IMR-90 (cell line): Measurements from ENCODE around the gene SRRM4. TPM values are rescaled to one million over a fixed set of nuclear protein-coding genes. Genes with fewer than 3 reads are reported as not detected.

ENCODE experiments used
- ATAC-seq: fragments of 200-7000 bp; cut with Tn5 transposase; 2 replicates; pipeline ENCODE4 v1.9.1; 2020; ENCODE audit warnings: low read depth, mild to moderate bottlenecking, moderate library complexity
- BruUV-seq: library from RNA; stranded (reverse); fragments of 400-500 nt; replicated peaks from 2 replicates; lab custom pipeline; 2021; lab: Mats Ljungman, UMichigan
- CTCF ChIA-PET: fragments of 300-600 bp; formaldehyde crosslinking; extraction: SDS; loops from one replicate; lab custom pipeline; 2021; ENCODE audit warnings: antibody characterized with exemption; lab: Yijun Ruan, JAX
- POLR2A ChIA-PET: fragments of 300-600 bp; sonication (Branson Sonifier 250); formaldehyde crosslinking; loops from one replicate; lab custom pipeline; 2022; ENCODE audit warnings: antibody characterized with exemption; ENCODE audit not compliant: unreplicated experiment; lab: Charles Lee
- DNase-seq: peaks from one replicate; pipeline ENCODE4 v3.0.0; 2013
- H2AFZ ChIP-seq: replicated peaks from 2 replicates; pipeline ENCODE3; 2013; ENCODE audit warnings: low read length, mild to moderate bottlenecking; ENCODE audit not compliant: poor library complexity
- H2AK5ac ChIP-seq: 2 replicates; pipeline ENCODE4 v1.6.1; 2013; ENCODE audit warnings: low read depth, low read length, inconsistent platforms
- H2AK9ac ChIP-seq: replicated peaks from 2 replicates; pipeline ENCODE3; 2013; ENCODE audit warnings: mild to moderate bottlenecking, low read depth, low read length, moderate library complexity; ENCODE audit not compliant: poor library complexity
- H2BK120ac ChIP-seq: 2 replicates; pipeline ENCODE4 v1.6.1; 2013; ENCODE audit warnings: low read depth, low read length, inconsistent platforms
- H2BK15ac ChIP-seq: 3 replicates; pipeline ENCODE4 v1.6.1; 2013; ENCODE audit warnings: low read depth, low read length, inconsistent platforms
- H2BK20ac ChIP-seq: 2 replicates; pipeline ENCODE4 v1.6.1; 2013; ENCODE audit warnings: low read depth, mild to moderate bottlenecking, inconsistent platforms, low read length, moderate library complexity
- H2BK5ac ChIP-seq: 2 replicates; pipeline ENCODE4 v1.6.1; 2013; ENCODE audit warnings: mild to moderate bottlenecking, low read depth, low read length, inconsistent platforms; ENCODE audit not compliant: poor library complexity, severe bottlenecking
- H3K14ac ChIP-seq: replicated peaks from 2 replicates; pipeline ENCODE4 v1.6.1; 2013; ENCODE audit warnings: low read depth, low read length, inconsistent platforms
- H3K18ac ChIP-seq: 2 replicates; pipeline ENCODE4 v1.6.1; 2013; ENCODE audit warnings: low read depth, low read length, control low read depth
- H3K23ac ChIP-seq: 2 replicates; pipeline ENCODE4 v1.6.1; 2013; ENCODE audit warnings: low read depth, low read length, inconsistent platforms
- H3K27ac ChIP-seq: 2 replicates; pipeline ENCODE4 v1.5.1; 2013; ENCODE audit warnings: mild to moderate bottlenecking, control low read depth, low read length; ENCODE audit not compliant: insufficient read depth
- H3K27me3 ChIP-seq: 2 replicates; pipeline ENCODE4 v1.6.1; 2013; ENCODE audit warnings: low read length; ENCODE audit not compliant: control insufficient read depth, insufficient read depth
- H3K36me3 ChIP-seq: 2 replicates; pipeline ENCODE4 v1.6.1; 2013; ENCODE audit warnings: low read length, mixed read lengths; ENCODE audit not compliant: control insufficient read depth, insufficient read depth
- H3K4ac ChIP-seq: 2 replicates; pipeline ENCODE4 v1.6.1; 2013; ENCODE audit warnings: low read depth, low read length, inconsistent platforms
- H3K4me1 ChIP-seq: 2 replicates; pipeline ENCODE4 v1.6.1; 2013; ENCODE audit warnings: low read length, mixed read lengths; ENCODE audit not compliant: control insufficient read depth, insufficient read depth
- H3K4me2 ChIP-seq: 2 replicates; pipeline ENCODE4 v1.6.1; 2013; ENCODE audit warnings: low read depth, mild to moderate bottlenecking, control low read depth, low read length, moderate library complexity
- H3K4me3 ChIP-seq: 2 replicates; pipeline ENCODE4 v1.5.1; 2013; ENCODE audit warnings: low read depth, mild to moderate bottlenecking, control low read depth, low read length, moderate library complexity; ENCODE audit not compliant: insufficient read depth
- H3K56ac ChIP-seq: 2 replicates; pipeline ENCODE4 v1.6.1; 2013; ENCODE audit warnings: low read length, inconsistent platforms; ENCODE audit not compliant: insufficient read depth; ENCODE audit errors: extremely low read depth
- H3K79me1 ChIP-seq, 2 experiments: 2 replicates each; pipeline ENCODE4 v1.6.1; 2013; ENCODE audit warnings: low read length in 2 of 2, inconsistent platforms in 1 of 2, low read depth in 1 of 2
- H3K9ac ChIP-seq: 2 replicates; pipeline ENCODE4 v1.6.1; 2013; ENCODE audit warnings: low read depth, low read length, control low read depth
- H3K9me1 ChIP-seq: 2 replicates; pipeline ENCODE4 v1.6.1; 2013; ENCODE audit warnings: low read length, inconsistent platforms; ENCODE audit not compliant: insufficient read depth
- H3K9me3 ChIP-seq: 2 replicates; pipeline ENCODE4 v1.6.1; 2013; ENCODE audit warnings: low read length; ENCODE audit not compliant: control insufficient read depth, insufficient read depth
- H4K20me1 ChIP-seq: 2 replicates; pipeline ENCODE4 v1.6.1; 2013; ENCODE audit warnings: low read length, inconsistent platforms; ENCODE audit not compliant: insufficient read depth
- H4K5ac ChIP-seq: 2 replicates; pipeline ENCODE4 v1.6.1; 2013; ENCODE audit warnings: mild to moderate bottlenecking, low read depth, low read length, control low read depth
- H4K8ac ChIP-seq, 2 experiments: 2 replicates each; pipeline ENCODE4 v1.6.1; 2013; ENCODE audit warnings: low read depth in 2 of 2, low read length in 2 of 2, control low read depth in 1 of 2, inconsistent platforms in 1 of 2
- H4K91ac ChIP-seq: 2 replicates; pipeline ENCODE4 v1.6.1; 2013; ENCODE audit warnings: low read depth, low read length, inconsistent platforms; ENCODE audit not compliant: insufficient read depth
- BHLHE40 ChIP-seq: fragments of 150-350 bp; IDR thresholded peaks from 2 replicates; pipeline ENCODE4 v1.6.1; 2016; ENCODE audit warnings: mild to moderate bottlenecking, low read depth, low read length
- CTCF ChIP-seq: conservative IDR thresholded peaks from 2 replicates; pipeline ENCODE4 v1.5.1; 2012; ENCODE audit warnings: mild to moderate bottlenecking, low read depth, low read length, improper control_type of control experiment
- ELK1 ChIP-seq: fragments of 150-350 bp; IDR thresholded peaks from 2 replicates; pipeline ENCODE4 v1.6.1; 2016; ENCODE audit warnings: low read depth, mild to moderate bottlenecking, low read length, moderate library complexity, borderline replicate concordance
- FOS ChIP-seq: fragments of 150-350 bp; IDR thresholded peaks from 2 replicates; pipeline ENCODE4 v1.6.1; 2016; ENCODE audit warnings: low read depth, low read length
- MAFK ChIP-seq: IDR thresholded peaks from 2 replicates; pipeline ENCODE4 v1.6.1; 2012; ENCODE audit warnings: low read depth, low read length, improper control_type of control experiment
- MAZ ChIP-seq: IDR thresholded peaks from 2 replicates; pipeline ENCODE4 v1.6.1; 2012; ENCODE audit warnings: low read depth, mild to moderate bottlenecking, low read length, improper control_type of control experiment, moderate library complexity, borderline replicate concordance
- NFE2L2 ChIP-seq: fragments of 150-350 bp; IDR thresholded peaks from 2 replicates; pipeline ENCODE4 v1.6.1; 2016; ENCODE audit warnings: low read depth, mild to moderate bottlenecking, low read length
- RAD21 ChIP-seq: IDR thresholded peaks from 2 replicates; pipeline ENCODE4 v1.6.1; 2012; ENCODE audit warnings: low read length, improper control_type of control experiment
- RCOR1 ChIP-seq: IDR thresholded peaks from 2 replicates; pipeline ENCODE4 v1.6.1; 2012; ENCODE audit warnings: mild to moderate bottlenecking, low read length, improper control_type of control experiment; ENCODE audit not compliant: insufficient replicate concordance
- SMC3 ChIP-seq: fragments of 150-350 bp; IDR thresholded peaks from 2 replicates; pipeline ENCODE4 v1.6.1; 2016; ENCODE audit warnings: low read depth, mild to moderate bottlenecking, antibody characterized with exemption, low read length, moderate library complexity
- USF2 ChIP-seq: fragments of 150-350 bp; IDR thresholded peaks from 2 replicates; pipeline ENCODE4 v1.6.1; 2017; ENCODE audit warnings: mild to moderate bottlenecking, antibody characterized with exemption, low read length, low read depth
- WGBS, 2 experiments: methylation state at CpG; one replicate each; pipeline versions ENCODE4 v1.1.5 to v1.1.7; 2013; ENCODE audit warnings: missing lambda C conversion rate in 2 of 2; ENCODE audit not compliant: insufficient read length in 1 of 2; ENCODE audit errors: extremely low coverage in 2 of 2; 5-methylcytosine and 5-hydroxymethylcytosine counted together
- dilution Hi-C: fragments of 300-500 bp; cut with HindIII; formaldehyde crosslinking; loops from one replicate; pipeline ENCODE4 v1.14.3; 2018; ENCODE audit warnings: low sequenced_read_pairs; ENCODE audit not compliant: unreplicated experiment
- in situ Hi-C: fragments of 300-500 bp; cut with MboI; formaldehyde crosslinking; loops from 3 replicates; pipeline ENCODE4 v1.14.3; 2019; ENCODE audit warnings: low sequenced_read_pairs, inconsistent platforms, mixed read lengths
- intact Hi-C: fragments of 100-400 bp; cut with micrococcal nuclease; formaldehyde crosslinking; loops from 2 replicates; pipeline ENCODE4 v1.10.0; 2022
- polyA plus RNA-seq, 3 experiments: library from polyadenylated mRNA; depleted of rRNA; stranded (reverse); fragments of >200 nt; gene quantifications; 2 replicates each; pipeline ENCODE4 v1.2.3, GENCODE V29; 2012; ENCODE audit warnings: low replicate concordance in 1 of 3
- total RNA-seq: library from RNA; depleted of rRNA; stranded (reverse); fragments of >200 nt; gene quantifications from 2 replicates; pipeline ENCODE4 v1.2.3, GENCODE V29; 2012

SRRM4 gene
- total and polyA plus RNA-seq, 2 of the 4 experiments (the other 2 are of a cell fraction), result not detected

GRCh38 chr12:119202544-119202943, 221.2 kb downstream of the SRRM4 start:
- CTCF ChIA-PET, result no interaction called here
- H2AK9ac ChIP-seq, result no peak overlapping the region
- in situ Hi-C loops (no loop called here), dilution Hi-C loops (no loop called here), intact Hi-C loops (no loop called here)
- no peak overlapping the region for H3K56ac ChIP-seq
- no peak overlapping the region for H2BK5ac ChIP-seq
- no peaks in the 10 kb centered on the region for H3K27me3 ChIP-seq
- no peak overlapping the region for H2BK15ac ChIP-seq
- H3K4me1 ChIP-seq, result 0 out of 2 replicates have a peak, but pooled peaks cover 2% of the 10 kb centered on the region
- H4K20me1 ChIP-seq, result no peaks in the 10 kb centered on the region
- H3K9me3 ChIP-seq, result no peaks in the 10 kb centered on the region
- H4K5ac ChIP-seq, result no peak overlapping the region
- ATAC-seq, result no peak
- no peak overlapping the region for H3K4me2 ChIP-seq
- no peak overlapping the region for H3K23ac ChIP-seq
- H3K18ac ChIP-seq, result no peak overlapping the region
- no peak overlapping the region for H3K27ac ChIP-seq
- POLR2A ChIA-PET, result no interaction called here
- BruUV-seq, result no TSS peak
- no peak overlapping the region for H2AK5ac ChIP-seq
- no peak overlapping the region for H2AFZ ChIP-seq
- H2BK120ac ChIP-seq, result no peak overlapping the region
- no peaks in the 10 kb centered on the region for H3K9me1 ChIP-seq
- H3K36me3 ChIP-seq, result no peaks in the 10 kb centered on the region
- H4K91ac ChIP-seq, result no peak overlapping the region
- no peak overlapping the region for H3K9ac ChIP-seq
- H3K4me3 ChIP-seq, result no peak overlapping the region
- no peak overlapping the region for H4K8ac ChIP-seq
- no peaks in the 10 kb centered on the region for H3K79me1 ChIP-seq
- no peak overlapping the region for H3K14ac ChIP-seq
- TF ChIP-seq MAZ, result no peak
- no peak for TF ChIP-seq FOS
- no peak for TF ChIP-seq USF2
- TF ChIP-seq SMC3, result no peak
- no peak for TF ChIP-seq CTCF
- TF ChIP-seq MAFK, result no peak
- no peak for TF ChIP-seq NFE2L2
- no peak for TF ChIP-seq ELK1
- no peak for TF ChIP-seq RAD21
- no peak for TF ChIP-seq BHLHE40
- TF ChIP-seq RCOR1, result no peak
- no CpG with 5 or more reads among the region's 2 CpGs for WGBS, 2 experiments
- no peak overlapping the region for H3K4ac ChIP-seq
- H2BK20ac ChIP-seq, result no peak overlapping the region
- DNase-seq, result no peak
